ENCODE measurements around the gene NRG3. TPM values are rescaled to one million over a fixed set of nuclear protein-coding genes. Genes with fewer than 3 reads are reported as not detected.

Gene NRG3
- total and polyA plus RNA-seq, 2 of the 4 experiments (the other 2 are of a cell fraction): not detected

DNA sequence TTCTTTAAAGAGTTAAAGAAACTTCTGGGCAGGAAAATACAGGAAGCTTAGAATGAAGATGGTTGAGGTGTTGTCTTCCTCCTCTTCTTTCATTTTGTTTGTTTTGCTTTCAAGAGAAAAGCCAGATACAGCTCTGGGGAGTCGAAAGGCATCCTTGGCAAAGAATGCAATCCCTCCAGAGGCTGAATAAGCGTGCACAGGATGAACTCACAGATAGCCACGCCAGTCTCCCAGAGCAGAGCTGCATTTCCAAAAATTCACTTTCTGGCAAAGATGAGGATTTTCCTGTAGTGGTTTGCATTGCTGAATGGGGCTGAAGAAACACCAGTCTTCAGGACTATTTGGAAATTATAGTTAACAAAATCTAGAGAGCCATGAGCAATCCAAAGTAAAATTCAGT lies 336.4 kb downstream of the NRG3 start:
- DNase-seq (no peak), ATAC-seq (ENCODE audit: low read depth) (no peak)
- in situ Hi-C loops (cut with MboI; ENCODE audit: low sequenced_read_pairs): no loop called here
- Histone ChIP-seq H3K14ac (replicated peaks; ENCODE audit: low read depth, low read length) (no peak overlapping the region), H3K9ac (ENCODE audit: low read depth, low read length) (no peak overlapping the region), H3K27me3 (ENCODE audit: control insufficient read depth, insufficient read depth, low read length) (no peaks in the 10 kb centered on the region), H4K20me1 (ENCODE audit: insufficient read depth, low read length) (no peaks in the 10 kb centered on the region), H3K9me1 (ENCODE audit: insufficient read depth, low read length) (no peaks in the 10 kb centered on the region), H4K5ac (ENCODE audit: low read depth, low read length) (no peak overlapping the region), H3K56ac (ENCODE audit: extremely low read depth, insufficient read depth, low read length) (no peak overlapping the region), H2BK20ac (ENCODE audit: low read depth, low read length) (no peak overlapping the region), H3K36me3 (ENCODE audit: control insufficient read depth, insufficient read depth, low read length) (no peaks in the 10 kb centered on the region), H3K9me3 (ENCODE audit: control insufficient read depth, insufficient read depth, low read length) (peaks cover 3% of the 10 kb centered on the region; the same call in 1 of the 2 replicates), H3K4me3 (ENCODE audit: insufficient read depth, low read depth, low read length) (no peak overlapping the region), H3K27ac (ENCODE audit: insufficient read depth, low read length) (no peak overlapping the region), H2BK5ac (ENCODE audit: low read depth, low read length, poor library complexity, severe bottlenecking) (no peak overlapping the region), H3K18ac (ENCODE audit: low read depth, low read length) (no peak overlapping the region), H2BK15ac (ENCODE audit: low read depth, low read length) (no peak overlapping the region), H4K91ac (ENCODE audit: insufficient read depth, low read depth, low read length) (no peak overlapping the region), H3K4ac (ENCODE audit: low read depth, low read length) (no peak overlapping the region), H3K79me1 (ENCODE audit: low read depth in 1 of 2, low read length in 2 of 2) (no peaks in the 10 kb centered on the region), H3K4me1 (ENCODE audit: control insufficient read depth, insufficient read depth, low read length) (no peaks in the 10 kb centered on the region), H2AFZ (replicated peaks; ENCODE audit: low read length, poor library complexity) (no peak overlapping the region), H3K4me2 (ENCODE audit: low read depth, low read length) (no peak overlapping the region), H2AK9ac (replicated peaks; ENCODE audit: low read depth, low read length, poor library complexity) (no peak overlapping the region), H2AK5ac (ENCODE audit: low read depth, low read length) (no peak overlapping the region), H3K23ac (ENCODE audit: low read depth, low read length) (no peak overlapping the region), H2BK120ac (ENCODE audit: low read depth, low read length) (no peak overlapping the region), H4K8ac (ENCODE audit: low read depth in 2 of 2, low read length in 2 of 2) (no peak overlapping the region)
- intact Hi-C loops (cut with micrococcal nuclease): no loop called here
- ChIA-PET CTCF (no interaction called here), POLR2A (ENCODE audit: unreplicated experiment) (no interaction called here)
- no TSS peak for BruUV-seq (replicated peaks)
- TF ChIP-seq RCOR1 (IDR thresholded peaks at IDR 0.05; ENCODE audit: insufficient replicate concordance, low read length) (no peak), BHLHE40 (IDR thresholded peaks at IDR 0.05; ENCODE audit: low read depth, low read length) (no peak), SMC3 (IDR thresholded peaks at IDR 0.05; ENCODE audit: low read depth, low read length) (no peak), FOS (IDR thresholded peaks at IDR 0.05; ENCODE audit: low read depth, low read length) (no peak), POLR2A (IDR thresholded peaks at IDR 0.05; ENCODE audit: low read depth, low read length) (no peak), USF2 (IDR thresholded peaks at IDR 0.05; ENCODE audit: low read depth, low read length) (no peak), CEBPB (IDR thresholded peaks at IDR 0.05; ENCODE audit: low read depth, low read length) (no peak), MXI1 (IDR thresholded peaks at IDR 0.05; ENCODE audit: borderline replicate concordance, low read depth, low read length) (no peak), CHD1 (IDR thresholded peaks at IDR 0.05; ENCODE audit: low read depth, low read length) (no peak), RFX5 (IDR thresholded peaks at IDR 0.05; ENCODE audit: low read depth, low read length) (no peak), NFE2L2 (IDR thresholded peaks at IDR 0.05; ENCODE audit: low read depth, low read length) (no peak), CTCF (conservative IDR thresholded peaks at IDR 0.05; ENCODE audit: low read depth, low read length) (no peak), RAD21 (IDR thresholded peaks at IDR 0.05; ENCODE audit: low read length) (no peak)
- TF ChIP-seq, protein P1, sequence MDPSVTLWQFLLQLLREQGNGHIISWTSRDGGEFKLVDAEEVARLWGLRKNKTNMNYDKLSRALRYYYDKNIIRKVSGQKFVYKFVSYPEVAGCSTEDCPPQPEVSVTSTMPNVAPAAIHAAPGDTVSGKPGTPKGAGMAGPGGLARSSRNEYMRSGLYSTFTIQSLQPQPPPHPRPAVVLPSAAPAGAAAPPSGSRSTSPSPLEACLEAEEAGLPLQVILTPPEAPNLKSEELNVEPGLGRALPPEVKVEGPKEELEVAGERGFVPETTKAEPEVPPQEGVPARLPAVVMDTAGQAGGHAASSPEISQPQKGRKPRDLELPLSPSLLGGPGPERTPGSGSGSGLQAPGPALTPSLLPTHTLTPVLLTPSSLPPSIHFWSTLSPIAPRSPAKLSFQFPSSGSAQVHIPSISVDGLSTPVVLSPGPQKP (IDR thresholded peaks at IDR 0.05; ENCODE audit: borderline replicate concordance, low read depth, low read length): no peak
- dilution Hi-C loops (cut with HindIII; ENCODE audit: low sequenced_read_pairs, unreplicated experiment): no loop called here
- no CpG with 5 or more reads among the region's 3 CpGs for WGBS, 2 experiments (ENCODE audit: extremely low coverage in 2 of 2, insufficient read length in 1 of 2)

Data from IMR-90 (cell line).